GM19023 (cell line): ENCODE data around the gene CGGBP1.
"Not testable (repeated sequence)": the region's sequence is repeated elsewhere in the genome, so short reads cannot be mapped to it uniquely, and the experiment has no call there.

Experiments
- ATAC-seq: cut with Tn5 transposase; IDR thresholded peaks from one replicate; pipeline ENCODE4 v1.9.1; 2021; ENCODE audit warnings: mild to moderate bottlenecking, moderate library complexity; ENCODE audit not compliant: unreplicated experiment

The CGGBP1 gene

GRCh38 chr3:88036221-88036620 is 22.6 kb downstream of the CGGBP1 start:
- no peak for ATAC-seq

GRCh38 chr3:88034491-88035275 is 24.1 kb downstream of the CGGBP1 start:
- ATAC-seq: no peak

- no peak for ATAC-seq
These were observed 25.0 kb downstream of the CGGBP1 start for GRCh38 chr3:88033808-88034207.

GRCh38 chr3:88033079-88033478 is 25.7 kb downstream of the CGGBP1 start:
- no peak for ATAC-seq

- peak; percentile 18 for ATAC-seq
These were observed 26.6 kb downstream of the CGGBP1 start for GRCh38 chr3:88032245-88032644.

GRCh38 chr3:88031642-88032077 is 27.1 kb downstream of the CGGBP1 start:
- peak; percentile 82 for ATAC-seq

- ATAC-seq: no peak
These were observed 28.6 kb downstream of the CGGBP1 start for GRCh38 chr3:88030210-88030609.

GRCh38 chr3:88028876-88029275 is 29.9 kb downstream of the CGGBP1 start:
- ATAC-seq: no peak

- ATAC-seq: no peak
These were observed 33.7 kb downstream of the CGGBP1 start for GRCh38 chr3:88025001-88025552.

- peak; percentile 93 for ATAC-seq
These were observed 39.8 kb downstream of the CGGBP1 start for GRCh38 chr3:88019024-88019423.

- ATAC-seq: not testable (repeated sequence)
These were observed 43.1 kb downstream of the CGGBP1 start for GRCh38 chr3:88015656-88016055.

GRCh38 chr3:88013592-88013991 is 45.2 kb downstream of the CGGBP1 start:
- no peak for ATAC-seq

GRCh38 chr3:88010810-88011209 is 48.0 kb downstream of the CGGBP1 start:
- no peak for ATAC-seq

- ATAC-seq: no peak
These were observed 49.7 kb downstream of the CGGBP1 start for GRCh38 chr3:88009066-88009465.

GRCh38 chr3:88005066-88005465 is 53.7 kb downstream of the CGGBP1 start:
- ATAC-seq: no peak

- no peak for ATAC-seq
These were observed 55.6 kb downstream of the CGGBP1 start for GRCh38 chr3:88003115-88003755.

- ATAC-seq: no peak
These were observed 56.4 kb downstream of the CGGBP1 start for GRCh38 chr3:88002448-88002847.
